GM21528 (cell line): ENCODE results near the gene S100B.

Experiments used
- ATAC-seq: cut with Tn5 transposase; IDR thresholded peaks from one replicate; pipeline ENCODE4 v1.9.1; 2021; ENCODE audit warnings: mild to moderate bottlenecking, moderate library complexity; ENCODE audit not compliant: unreplicated experiment, low FRiP score

The S100B gene

DNA sequence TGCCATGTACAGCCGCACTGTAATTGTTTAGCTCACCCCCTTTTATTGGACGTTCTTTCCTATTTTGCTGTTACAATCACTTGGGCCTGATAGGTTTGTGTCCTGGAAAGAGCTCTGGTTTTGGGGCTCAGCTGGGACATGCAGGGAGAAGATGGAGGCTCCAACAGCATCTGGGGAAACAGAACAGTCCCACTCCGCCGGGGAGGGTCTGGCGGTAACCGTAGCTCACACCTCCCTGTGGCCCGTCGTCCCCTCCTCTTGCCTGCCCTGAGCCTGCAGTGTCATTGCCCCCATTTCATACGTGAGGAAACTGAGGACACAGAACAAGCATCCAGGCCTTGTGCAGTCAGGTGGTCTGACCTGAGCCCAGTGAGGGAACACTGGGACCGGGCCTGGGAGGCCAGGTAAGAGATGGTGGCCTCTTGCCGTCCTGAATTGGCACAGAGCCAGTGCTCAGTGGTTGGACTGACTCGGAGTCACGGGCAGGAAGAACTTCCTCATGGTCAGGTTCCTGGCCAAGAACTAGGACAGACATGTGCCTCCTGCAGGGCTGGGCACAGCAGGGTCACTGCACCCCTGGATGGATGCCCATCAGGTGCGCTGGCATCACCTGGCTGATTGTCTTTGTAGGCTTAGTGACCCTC is 41.8 kb downstream of the S100B start:
- ATAC-seq: no peak

DNA sequence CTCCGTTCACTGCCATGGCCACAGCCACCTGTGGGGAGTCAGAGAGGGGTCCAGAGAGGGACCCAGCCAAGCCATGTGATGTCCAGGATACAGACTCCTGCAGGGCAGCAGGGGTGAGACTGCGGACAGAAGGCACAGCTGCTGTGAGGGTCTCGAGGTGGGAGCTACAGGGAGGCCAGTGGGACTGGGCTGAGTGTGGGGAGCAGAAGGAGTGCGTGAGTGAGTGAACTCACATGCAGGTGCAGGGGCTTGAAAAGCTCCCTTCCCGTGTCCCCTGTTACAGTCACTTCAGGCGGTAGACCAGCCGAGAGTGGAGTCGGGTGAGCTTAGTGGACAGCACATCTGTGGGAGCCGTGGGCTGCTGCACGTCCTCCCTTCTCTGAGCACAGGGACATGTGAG is 42.4 kb downstream of the S100B start:
- ATAC-seq: no peak

DNA sequence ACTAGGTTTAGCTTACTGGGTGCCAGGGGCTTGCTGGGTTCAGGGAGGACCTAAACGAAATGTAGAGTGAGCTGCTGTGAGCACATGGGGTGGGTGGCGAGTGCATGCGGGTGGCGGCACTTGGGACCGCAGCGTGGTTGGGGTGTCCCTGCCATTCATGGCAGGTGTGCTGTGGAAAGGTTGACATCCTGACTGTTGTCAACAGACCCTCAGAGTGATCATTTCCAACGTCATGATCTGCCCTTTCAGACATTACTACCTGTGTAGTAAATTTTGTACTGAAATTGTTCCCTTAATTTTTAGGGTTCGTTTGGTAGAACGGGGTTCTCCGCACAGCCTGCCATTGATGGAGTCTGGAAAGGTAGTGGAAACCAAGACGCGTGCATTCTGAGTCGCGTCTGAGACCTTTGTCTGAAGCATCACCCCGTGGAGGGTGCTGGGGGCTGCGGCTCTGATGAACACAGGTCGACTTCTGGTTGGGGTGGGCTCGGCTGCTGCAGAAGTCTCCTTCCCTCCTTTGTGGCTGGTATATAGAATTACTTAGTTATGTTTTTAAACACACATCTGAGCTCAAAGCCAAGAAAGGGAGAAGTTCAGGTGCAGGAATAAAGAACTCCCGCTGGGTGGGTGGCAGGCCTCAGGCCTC is 43.3 kb downstream of the S100B start:
- ATAC-seq: no peak

DNA sequence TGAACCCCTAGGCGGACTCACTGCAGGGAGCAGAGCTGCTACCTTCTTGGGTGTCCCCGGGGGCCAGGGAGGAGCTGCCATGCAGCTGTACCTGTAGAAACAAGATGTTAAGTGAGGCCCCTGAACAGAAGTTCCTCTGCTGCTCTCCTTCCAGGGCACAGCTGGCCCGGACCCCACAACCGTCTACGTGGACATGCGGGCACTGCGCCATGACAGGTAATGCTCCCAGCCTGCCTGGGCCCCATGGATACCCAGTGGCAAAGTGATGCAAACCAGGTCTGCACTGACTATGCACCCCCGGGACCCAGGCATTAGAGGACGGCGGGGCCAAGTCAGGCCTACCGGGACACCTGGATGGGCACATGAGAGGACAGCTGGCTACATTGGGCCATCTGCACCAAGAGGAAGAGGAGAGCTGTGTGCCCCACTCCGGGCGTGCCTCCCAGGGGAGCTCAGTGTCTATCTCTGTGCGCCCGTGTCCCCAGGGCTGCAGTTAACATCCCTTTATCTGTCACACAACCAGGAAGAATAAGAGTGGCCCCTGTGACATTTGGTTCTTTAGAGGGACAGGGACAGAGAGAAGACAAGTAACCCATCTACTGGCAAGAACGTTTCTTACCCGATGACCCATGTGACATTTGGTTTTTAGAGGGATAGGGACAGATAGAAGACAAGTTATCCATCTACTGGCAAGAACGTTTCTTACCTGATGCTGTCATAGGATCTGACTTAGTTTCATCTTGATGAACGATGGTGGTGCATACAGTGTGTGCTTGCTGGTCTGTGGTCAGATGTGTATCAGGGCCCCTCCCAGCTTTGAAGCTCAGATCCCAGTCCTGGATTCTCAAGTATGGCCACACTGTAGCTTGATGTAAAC is 44.1 kb downstream of the S100B start:
- no peak for ATAC-seq

DNA sequence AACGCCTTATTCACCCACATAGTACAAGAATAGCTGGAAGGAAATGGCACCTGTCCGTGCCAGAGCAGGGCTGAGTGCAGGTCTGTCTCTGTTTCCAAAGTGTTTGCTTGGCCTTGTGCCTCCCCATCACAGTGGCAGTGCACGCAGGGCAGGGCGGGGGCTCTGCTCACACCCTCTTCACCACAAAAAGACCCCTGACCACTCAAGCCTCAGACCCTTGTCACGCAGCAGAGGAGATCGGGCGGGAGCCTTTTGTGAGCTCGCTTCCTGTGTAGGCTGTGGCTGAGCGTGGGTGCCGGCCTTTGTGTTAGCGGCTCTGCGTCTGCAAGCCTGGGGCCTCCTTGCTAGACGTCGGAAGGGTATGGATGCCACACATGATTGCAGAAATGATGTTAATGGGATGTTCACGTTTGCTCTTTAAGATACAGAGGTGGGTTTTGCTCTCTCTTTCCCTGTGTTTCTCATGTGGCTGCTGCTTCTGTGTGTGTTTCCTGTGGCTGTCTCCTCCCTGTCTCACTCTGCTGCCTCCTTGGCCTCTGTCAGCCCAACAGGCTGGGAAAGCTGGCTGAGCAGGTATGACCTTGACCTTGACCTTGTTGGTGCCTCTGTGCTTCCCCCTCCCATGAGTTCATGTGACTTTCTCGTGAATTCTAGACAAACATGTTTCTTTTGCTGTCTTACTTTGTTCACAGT is 45.4 kb downstream of the S100B start:
- no peak for ATAC-seq

DNA sequence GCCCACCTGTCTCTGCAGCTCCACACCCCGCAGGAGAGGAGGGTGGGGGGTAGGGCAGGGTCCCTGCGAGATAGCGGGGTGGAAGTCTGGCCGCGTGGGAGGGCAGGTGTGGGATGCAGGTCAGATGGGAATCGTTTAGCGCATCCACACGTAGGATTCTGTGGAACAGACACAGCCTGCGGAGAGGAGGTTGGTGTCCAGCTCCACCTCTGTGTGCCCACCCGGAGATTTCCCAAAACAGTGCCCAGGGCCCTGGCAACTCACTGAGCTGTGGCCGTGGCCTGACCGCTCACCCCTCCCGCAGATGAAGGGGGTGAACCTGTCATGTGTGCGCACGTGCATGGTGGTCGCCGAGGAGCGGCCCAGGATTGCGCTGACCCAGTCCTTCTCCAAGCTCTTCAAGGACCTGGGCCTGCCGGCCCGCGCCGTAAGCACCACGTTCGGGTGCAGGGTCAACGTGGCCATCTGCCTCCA is 46.9 kb downstream of the S100B start:
- ATAC-seq: no peak

DNA sequence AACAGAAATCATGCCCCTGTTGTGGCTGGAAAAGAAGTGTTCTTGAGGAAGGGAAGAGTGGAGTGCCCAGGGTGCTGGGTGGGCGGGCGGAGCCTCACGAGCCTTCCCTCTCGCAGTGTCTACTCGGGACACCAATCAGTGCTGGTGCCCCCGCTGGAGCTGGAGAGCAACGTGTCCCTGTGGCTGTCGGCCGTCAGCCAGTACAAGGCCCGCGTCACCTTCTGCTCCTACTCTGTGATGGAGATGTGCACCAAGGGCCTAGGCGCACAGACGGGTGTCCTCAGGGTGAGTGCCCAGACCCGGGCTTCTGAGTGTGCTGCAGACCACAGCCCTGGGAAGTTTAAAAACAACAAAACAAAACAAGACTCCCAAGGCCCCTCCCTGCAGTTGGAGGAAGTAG is 47.4 kb downstream of the S100B start:
- no peak for ATAC-seq

DNA sequence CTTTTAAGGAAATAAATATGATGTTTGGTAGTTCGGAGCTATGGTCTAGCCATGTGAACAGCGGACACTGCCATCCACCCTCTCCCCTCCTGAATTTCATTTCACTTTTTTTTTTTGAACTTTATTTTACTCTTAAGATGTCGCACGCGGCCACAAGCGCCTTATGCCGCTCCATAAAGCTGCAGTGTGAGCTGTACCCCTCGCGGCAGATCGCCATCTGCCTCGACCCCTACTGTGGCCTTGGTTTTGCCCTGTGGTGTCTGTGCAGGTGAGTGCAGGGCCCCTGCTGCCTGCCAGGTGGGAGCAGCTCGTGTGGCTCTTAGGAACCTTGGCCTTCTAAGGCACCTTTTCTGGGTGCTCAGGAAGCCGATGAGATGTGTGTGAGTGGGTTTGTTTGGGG is 48.1 kb downstream of the S100B start:
- no peak for ATAC-seq

DNA sequence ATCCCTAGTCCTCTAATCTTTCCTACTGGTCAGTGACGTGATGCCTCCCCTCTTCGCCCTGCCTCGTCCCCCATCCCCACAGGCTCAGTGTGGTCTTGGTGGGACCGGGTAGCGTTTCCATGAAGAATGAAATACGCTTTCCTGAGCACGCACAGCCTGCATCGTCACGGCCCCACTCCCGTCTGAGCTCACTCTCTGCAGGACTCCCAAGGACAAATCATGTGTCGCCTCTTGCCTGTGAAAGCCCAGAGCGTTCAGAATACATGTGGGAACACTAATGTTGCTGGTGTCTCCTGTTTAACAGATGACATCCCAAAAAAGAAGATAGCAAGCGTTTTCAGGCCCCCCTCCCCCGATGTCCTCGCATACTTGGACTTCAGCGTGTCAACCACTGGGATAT is 49.2 kb downstream of the S100B start:
- no peak for ATAC-seq

DNA sequence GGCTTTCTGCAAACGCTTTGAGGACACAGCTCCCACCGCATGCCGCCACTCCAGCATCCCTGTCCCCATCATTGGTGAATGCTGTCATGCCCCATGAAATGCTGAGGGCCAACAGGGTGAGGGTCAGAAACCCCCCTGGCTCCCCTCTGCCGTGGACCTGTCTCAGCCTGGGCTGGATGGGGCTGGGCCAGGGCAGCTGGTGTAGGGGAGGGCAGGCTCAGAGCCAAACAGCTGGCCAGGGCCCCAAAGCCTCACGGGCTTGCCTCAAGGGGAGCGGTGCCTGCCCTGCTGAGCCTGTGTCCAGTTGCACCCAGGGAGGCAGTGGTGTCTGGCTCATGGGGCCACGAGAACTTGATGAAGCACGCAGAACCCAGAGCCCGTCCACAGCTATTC is 49.7 kb downstream of the S100B start:
- ATAC-seq: no peak

DNA sequence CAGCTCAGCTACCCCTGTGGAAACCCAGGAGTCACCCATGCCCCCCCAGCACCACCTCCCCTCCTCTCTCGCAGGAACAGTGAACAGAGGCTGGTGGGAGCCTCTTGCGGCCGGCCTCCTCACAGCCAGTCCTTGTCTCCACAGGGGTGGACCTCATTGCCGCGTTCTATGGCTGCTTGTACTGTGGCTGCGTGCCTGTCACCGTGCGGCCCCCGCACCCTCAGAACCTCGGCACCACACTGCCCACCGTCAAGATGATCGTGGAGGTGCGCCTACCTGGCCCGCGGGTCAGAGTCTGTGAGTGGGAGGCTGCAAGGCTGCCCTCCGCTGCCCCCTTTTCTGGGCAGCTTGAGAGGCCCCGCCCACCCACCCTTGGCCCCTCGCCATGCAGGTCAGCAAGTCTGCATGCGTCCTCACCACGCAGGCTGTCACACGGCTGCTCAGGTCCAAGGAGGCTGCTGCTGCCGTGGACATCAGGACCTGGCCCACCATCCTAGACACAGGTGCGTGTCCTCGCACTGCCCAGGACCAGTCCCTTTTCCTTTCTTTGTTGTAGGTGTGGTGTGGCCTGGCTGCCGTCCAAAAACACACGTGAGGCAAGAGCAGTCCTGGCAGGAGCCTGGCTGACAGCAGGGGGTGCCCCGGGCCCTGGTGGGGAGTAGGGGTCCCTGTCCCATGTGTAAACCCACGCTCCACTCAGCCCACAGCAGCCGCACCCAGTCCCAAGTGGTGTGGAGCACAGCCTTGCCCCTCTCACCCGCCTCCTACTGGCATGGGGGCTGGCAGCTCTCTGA is 50.3 kb downstream of the S100B start:
- ATAC-seq: no peak

DNA sequence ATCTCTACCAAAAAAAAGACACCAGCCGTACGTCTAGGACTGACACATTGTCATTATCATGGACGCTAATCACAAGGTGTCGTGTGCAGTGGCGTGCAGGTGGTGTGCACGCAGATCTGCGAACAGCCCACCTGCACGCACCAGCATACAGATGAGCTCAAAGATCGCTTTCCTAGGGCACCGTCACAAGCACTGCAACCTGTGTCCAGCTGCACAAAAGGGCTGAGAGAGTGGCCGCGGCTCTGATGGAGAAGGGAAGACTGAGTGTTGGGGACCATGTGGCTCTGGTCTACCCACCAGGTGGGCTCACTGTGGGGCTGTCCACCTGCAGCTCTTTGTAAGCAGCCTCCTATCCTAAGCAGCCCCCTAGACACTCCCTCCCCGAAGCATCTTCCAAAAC is 50.9 kb downstream of the S100B start:
- ATAC-seq: no peak

DNA sequence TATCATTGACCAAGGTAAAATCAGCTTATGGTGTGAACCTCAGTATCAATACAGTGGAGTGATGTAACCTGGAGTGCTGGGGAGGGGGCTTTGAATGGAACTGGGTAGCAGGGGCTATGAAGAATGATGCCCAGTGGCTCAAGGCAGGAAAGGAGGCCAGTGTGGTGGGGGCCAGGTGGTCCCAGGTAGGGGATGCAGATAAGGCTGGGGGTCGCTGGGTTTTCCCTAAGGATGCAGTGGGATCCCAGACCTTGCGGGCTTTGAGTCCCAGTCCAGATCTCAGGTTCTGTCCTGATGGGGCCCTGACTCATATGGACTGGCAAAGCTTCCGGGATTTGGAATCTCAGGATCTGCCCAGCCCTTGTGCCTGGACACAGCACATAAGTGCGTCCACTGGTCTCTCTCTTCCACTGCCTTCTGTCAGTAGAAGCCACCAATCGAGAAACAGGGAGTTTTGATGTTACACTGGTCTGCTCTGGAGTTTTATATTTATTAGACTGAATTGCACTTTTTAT is 52.0 kb downstream of the S100B start:
- ATAC-seq: no peak

DNA sequence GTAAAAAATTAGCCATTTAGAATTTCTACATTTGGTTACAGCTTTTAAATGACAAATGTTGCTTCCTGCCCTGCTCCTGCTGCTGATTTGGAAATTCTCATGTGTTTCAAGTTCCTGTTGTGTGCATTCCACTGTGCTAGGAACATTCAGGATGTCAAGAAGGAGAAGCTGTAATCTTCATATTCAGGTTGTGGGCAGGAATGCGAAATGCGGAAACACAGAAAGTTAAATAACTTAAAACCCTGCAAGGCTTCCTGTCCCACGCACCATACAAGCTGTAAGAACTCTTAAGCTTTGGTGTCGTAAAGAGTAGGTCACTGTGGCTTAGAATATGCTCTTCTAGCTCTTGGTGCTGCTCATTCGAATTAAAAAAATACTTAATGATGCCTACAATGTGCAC is 52.6 kb downstream of the S100B start:
- no peak for ATAC-seq

DNA sequence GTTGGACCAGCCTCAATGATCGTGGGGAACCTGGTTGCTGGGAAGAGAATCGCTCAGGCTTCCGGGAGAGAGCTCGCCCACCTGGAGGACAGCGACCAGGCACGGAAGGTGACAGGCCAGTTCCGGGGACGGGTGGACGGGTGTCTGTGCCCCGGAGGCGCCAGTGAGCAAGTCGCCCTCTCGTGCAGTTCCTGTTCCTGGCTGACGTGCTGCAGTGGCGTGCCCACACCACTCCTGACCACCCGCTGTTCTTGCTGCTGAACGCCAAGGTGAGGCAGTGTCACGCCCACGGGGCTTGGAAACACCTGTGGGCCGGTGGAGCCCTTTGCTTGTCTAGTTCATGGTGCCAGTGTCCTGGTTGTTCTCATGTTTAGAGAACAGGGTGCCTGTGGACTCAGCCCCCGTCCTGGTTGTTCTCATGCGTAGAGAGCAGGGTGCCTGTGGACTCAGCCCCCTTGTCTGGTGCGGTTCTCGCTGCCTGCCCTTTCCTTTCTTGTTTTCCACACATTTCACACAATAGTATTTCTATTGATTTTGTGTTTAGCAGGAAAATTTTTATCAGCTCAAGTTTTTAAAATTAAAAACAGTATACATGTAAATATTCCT is 53.1 kb downstream of the S100B start:
- no peak for ATAC-seq

DNA sequence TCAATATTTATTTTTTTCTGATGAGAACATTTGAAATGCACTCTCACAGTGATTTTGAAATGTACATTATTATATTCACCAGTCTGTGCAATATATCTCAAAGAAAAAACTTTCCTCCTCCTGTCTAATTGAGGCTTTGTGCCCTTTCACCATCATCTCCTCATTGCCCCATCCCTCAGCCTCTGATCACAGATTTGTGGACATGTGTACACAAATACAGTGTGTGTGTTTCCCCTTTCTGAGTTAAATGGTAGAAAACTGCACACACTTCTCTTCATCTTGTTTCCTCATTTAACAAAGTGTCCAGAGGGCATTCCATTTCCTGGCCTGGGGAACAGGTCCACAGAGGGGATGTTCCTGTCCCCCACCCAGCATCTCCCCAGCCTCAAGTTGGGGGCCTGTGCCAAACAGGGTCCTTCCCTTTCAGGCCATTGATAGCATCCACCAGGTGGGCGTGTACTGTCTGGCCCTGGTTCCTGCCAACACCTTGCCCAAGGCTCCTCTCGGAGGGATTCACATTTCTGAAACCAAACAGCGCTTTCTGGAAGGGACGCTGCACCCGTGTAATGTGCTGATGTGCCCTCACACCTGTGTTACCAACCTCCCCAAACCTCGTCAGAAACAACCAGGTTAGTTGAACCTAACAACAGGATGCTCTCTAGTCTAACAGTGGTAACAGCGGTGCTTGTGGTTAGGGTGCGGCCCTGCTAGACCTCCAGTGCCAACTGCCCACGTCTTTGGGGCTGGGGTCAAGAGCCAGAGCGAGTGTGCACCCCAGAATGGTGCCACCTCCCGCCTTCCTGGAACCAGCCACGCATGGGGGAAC is 54.6 kb downstream of the S100B start:
- ATAC-seq: no peak

DNA sequence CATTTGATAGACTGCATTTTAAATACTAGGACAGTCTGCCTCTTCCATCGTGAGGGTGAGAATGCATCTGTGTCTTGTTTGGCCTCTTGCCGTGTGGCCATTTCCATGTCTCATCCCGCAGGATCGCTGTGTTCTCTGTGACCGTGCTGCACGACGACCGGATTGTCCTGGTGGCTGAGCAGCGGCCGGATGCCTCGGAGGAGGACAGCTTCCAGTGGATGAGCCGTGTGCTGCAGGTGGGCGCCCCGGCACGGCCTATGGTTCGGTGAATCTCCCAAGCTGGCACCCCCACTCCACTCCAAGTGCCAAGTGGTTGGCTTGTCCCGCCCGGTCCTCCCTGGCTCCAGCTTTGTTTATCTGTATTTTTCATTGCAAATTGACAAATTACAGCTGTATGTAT is 55.2 kb downstream of the S100B start:
- no peak for ATAC-seq
